ENCODE results near the gene SRGAP1. TPM values are rescaled to one million over a fixed set of nuclear protein-coding genes. Genes with fewer than 3 reads are reported as not detected.
A peak's percentile ranks its signal among the peaks of the same experiment; 100 is the strongest.

The SRGAP1 gene
- total and polyA plus RNA-seq, 2 of the 4 experiments (the other 2 are of a cell fraction), result 10.0 to 10.2 TPM

DNA sequence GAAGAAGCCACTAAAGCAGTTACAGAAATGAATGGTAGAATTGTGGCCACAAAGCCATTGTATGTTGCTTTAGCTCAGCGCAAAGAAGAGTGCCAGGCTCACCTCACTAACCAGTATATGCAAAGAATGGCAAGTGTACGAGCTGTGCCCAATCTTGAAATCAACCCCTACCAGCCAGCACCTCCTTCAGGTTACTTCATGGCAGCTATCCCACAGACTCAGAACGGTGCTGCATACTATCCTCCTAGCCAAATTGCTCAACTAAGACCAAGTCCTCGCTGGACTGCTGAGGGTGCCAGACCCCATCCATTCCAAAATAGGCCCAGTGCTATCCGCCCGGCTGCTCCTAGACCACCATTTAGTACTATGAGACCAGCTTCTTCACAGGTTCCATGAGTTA is 21.5 kb upstream of the SRGAP1 start:
- Histone ChIP-seq H3K27me3 (ENCODE audit: control insufficient read depth, insufficient read depth, low read length) (no peaks in the 10 kb centered on the region), H4K5ac (ENCODE audit: low read depth, low read length) (peak overlapping the region; percentile 74), H3K18ac (ENCODE audit: low read depth, low read length) (peak overlapping the region; percentile 91), H3K4me3 (ENCODE audit: insufficient read depth, low read depth, low read length) (no peak overlapping the region), H3K14ac (replicated peaks; ENCODE audit: low read depth, low read length) (peak overlapping the region; percentile 93), H4K8ac (ENCODE audit: low read depth in 2 of 2, low read length in 2 of 2) (peak overlapping the region; percentile 55 to 97; a peak in 3 of 4 replicates), H3K23ac (ENCODE audit: low read depth, low read length) (peak overlapping the region; percentile 2), H2AK5ac (ENCODE audit: low read depth, low read length) (peak overlapping the region; percentile 86), H3K9me1 (ENCODE audit: insufficient read depth, low read length) (peaks cover 13% of the 10 kb centered on the region; the same call in 1 of the 2 replicates), H3K79me1 (ENCODE audit: low read depth in 1 of 2, low read length in 2 of 2) (peaks cover 0 to 10% of the 10 kb centered on the region in 2 experiments; a peak in 2 of 4 replicates), H3K4me2 (ENCODE audit: low read depth, low read length) (peak overlapping the region; percentile 80; the same call in 1 of the 2 replicates), H2AFZ (replicated peaks; ENCODE audit: low read length, poor library complexity) (no peak overlapping the region), H2BK20ac (ENCODE audit: low read depth, low read length) (peak overlapping the region; percentile 96), H2BK15ac (ENCODE audit: low read depth, low read length) (peak overlapping the region; percentile 68; the same call in 2 of the 3 replicates), H2BK5ac (ENCODE audit: low read depth, low read length, poor library complexity, severe bottlenecking) (peak overlapping the region; percentile 94), H2BK120ac (ENCODE audit: low read depth, low read length) (peak overlapping the region; percentile 97), H4K91ac (ENCODE audit: insufficient read depth, low read depth, low read length) (peak overlapping the region; percentile 94), H4K20me1 (ENCODE audit: insufficient read depth, low read length) (no peaks in the 10 kb centered on the region), H3K9ac (ENCODE audit: low read depth, low read length) (0 out of 2 replicates have a peak overlapping the region, but pooled peaks have one; percentile 43), H3K56ac (ENCODE audit: extremely low read depth, insufficient read depth, low read length) (peak overlapping the region; percentile 45), H3K4ac (ENCODE audit: low read depth, low read length) (peak overlapping the region; percentile 98), H2AK9ac (replicated peaks; ENCODE audit: low read depth, low read length, poor library complexity) (no peak overlapping the region), H3K4me1 (ENCODE audit: control insufficient read depth, insufficient read depth, low read length) (peaks cover 8% of the 10 kb centered on the region), H3K36me3 (ENCODE audit: control insufficient read depth, insufficient read depth, low read length) (no peaks in the 10 kb centered on the region), H3K27ac (ENCODE audit: insufficient read depth, low read length) (peak overlapping the region; percentile 80), H3K9me3 (ENCODE audit: control insufficient read depth, insufficient read depth, low read length) (peaks cover 3% of the 10 kb centered on the region; the same call in 1 of the 2 replicates)
- ChIA-PET CTCF (interaction anchor here (1.0 kb wide), 1 partner anchor 18 kb away, joined by 3 read pairs; no protein-coding TSS in a partner anchor), POLR2A (ENCODE audit: unreplicated experiment) (no interaction called here)
- TF ChIP-seq CHD1 (IDR thresholded peaks at IDR 0.05; ENCODE audit: low read depth, low read length), result no peak
- ATAC-seq (ENCODE audit: low read depth) (no peak), DNase-seq (no peak)
- WGBS, 2 experiments (ENCODE audit: extremely low coverage in 2 of 2, insufficient read length in 1 of 2), result 94% methylated on average over 3 of the region's 6 CpGs; no CpG with 5 or more reads in 1 of the 2 experiments
- in situ Hi-C loops (cut with MboI; ENCODE audit: low sequenced_read_pairs), result no loop called here
- intact Hi-C loops (cut with micrococcal nuclease), result no loop called here
- no TSS peak for BruUV-seq (replicated peaks)
- dilution Hi-C loops (cut with HindIII; ENCODE audit: low sequenced_read_pairs, unreplicated experiment), result no loop called here
